Femur (tissue), 1 donor: ENCODE measurements around the gene CYP2F1.
"Not testable (repeated sequence)": the region's sequence is repeated elsewhere in the genome, so short reads cannot be mapped to it uniquely, and the experiment has no call there.

ENCODE experiments used
- DNase-seq: peaks from one replicate; pipeline ENCODE4 v3.0.0-alpha.2; 2017

Gene CYP2F1

DNA sequence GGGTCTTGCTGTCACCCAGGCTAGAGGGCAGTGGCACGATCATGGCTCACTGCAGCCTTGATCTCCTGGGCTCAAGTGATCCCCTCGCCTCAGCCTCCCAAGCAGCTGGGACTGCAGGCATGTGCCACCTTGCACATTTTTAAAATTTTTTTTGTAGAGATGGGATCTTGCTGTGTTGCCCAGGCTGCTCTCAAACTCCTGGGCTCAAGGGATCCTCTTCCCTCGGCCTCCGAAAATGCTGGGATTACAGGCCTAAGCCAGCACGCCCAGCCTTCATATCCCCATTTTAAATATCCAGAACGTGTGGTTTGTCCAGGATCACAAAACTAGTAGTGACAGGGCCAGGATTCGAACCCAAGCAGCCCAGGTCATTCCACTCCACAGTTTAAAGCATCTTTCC is 13.1 kb downstream of the CYP2F1 start:
- not testable (repeated sequence) for DNase-seq

DNA sequence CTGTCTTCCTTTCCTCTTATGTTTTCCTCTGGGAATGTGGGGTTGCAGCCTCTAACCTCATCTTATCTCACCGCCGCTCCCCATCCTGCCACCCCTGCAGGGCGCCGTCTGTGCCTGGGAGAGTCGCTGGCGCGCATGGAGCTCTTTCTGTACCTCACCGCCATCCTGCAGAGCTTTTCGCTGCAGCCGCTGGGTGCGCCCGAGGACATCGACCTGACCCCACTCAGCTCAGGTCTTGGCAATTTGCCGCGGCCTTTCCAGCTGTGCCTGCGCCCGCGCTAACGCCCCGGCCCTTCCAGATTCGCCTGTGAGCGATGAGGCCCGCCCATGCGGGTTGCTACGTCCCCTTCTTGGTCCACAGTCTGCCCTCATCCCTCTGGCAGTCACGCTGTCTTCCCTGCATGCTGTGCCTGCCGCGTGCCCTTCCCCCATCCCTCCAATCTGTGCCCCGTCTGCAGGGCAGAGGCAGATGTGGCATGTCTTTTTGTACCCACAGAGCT is 13.6 kb downstream of the CYP2F1 start:
- DNase-seq = peak; percentile 85

DNA sequence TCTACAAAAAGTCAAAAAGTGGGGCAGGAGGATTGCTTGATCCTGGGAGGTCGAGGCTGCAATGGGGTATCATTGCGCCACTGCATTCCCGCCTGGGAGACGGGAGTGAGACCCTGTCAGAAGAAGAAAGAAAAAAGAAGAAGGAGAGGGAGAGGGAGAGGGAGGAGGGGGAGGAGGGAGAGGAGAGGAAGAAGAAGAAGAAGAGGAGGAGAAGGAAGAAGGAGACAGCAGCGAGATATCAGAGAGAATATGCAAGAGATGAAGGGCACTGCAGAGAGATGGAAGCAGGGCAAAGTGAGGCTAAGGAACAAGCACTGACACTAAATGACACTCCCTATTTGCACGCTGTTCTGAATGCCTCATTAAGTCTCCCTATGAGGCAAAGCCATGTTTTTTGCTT is 14.5 kb downstream of the CYP2F1 start:
- DNase-seq = no peak

DNA sequence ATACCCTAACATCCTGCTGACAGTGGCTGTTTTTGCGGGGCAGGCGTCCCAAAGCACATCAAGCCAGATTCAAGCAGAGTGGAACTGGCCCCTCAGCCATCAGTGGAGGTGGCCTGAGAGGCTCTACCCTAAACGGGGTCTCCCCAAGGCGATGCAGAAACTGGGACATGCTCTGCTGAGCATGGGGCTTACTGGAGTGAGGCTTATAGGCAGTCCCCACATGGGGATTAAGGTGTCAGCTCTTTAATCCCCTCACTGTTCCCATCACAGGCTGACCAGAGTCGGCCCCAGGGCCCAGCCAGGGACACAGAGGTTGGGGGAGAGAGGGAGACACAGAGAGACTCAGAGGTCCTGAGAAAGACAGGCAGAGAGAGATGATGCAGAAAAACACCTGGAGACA is 17.0 kb downstream of the CYP2F1 start:
- DNase-seq = no peak

GRCh38 chr19:41133260-41133659 is 19.0 kb downstream of the CYP2F1 start:
- DNase-seq = no peak

DNA sequence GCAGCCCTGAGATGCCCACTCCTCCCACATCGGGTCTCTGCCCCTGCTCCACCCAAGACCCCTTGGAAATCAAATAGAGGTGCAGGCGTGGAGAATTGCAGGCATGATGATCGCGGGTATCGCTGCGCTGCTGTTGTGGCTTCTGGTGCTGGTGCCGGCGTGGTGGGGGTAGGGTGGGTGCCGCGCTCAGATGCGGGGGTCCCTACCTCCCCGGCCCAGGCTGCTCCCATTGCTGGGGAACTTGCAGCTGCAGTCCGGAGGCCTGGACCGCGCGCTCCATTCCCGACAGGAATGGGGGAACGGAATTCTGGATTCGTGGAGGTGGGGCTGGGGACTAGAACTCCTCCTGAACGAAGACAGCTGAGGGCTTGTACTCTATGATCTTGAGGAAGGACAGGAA is 20.4 kb downstream of the CYP2F1 start:
- no peak for DNase-seq

DNA sequence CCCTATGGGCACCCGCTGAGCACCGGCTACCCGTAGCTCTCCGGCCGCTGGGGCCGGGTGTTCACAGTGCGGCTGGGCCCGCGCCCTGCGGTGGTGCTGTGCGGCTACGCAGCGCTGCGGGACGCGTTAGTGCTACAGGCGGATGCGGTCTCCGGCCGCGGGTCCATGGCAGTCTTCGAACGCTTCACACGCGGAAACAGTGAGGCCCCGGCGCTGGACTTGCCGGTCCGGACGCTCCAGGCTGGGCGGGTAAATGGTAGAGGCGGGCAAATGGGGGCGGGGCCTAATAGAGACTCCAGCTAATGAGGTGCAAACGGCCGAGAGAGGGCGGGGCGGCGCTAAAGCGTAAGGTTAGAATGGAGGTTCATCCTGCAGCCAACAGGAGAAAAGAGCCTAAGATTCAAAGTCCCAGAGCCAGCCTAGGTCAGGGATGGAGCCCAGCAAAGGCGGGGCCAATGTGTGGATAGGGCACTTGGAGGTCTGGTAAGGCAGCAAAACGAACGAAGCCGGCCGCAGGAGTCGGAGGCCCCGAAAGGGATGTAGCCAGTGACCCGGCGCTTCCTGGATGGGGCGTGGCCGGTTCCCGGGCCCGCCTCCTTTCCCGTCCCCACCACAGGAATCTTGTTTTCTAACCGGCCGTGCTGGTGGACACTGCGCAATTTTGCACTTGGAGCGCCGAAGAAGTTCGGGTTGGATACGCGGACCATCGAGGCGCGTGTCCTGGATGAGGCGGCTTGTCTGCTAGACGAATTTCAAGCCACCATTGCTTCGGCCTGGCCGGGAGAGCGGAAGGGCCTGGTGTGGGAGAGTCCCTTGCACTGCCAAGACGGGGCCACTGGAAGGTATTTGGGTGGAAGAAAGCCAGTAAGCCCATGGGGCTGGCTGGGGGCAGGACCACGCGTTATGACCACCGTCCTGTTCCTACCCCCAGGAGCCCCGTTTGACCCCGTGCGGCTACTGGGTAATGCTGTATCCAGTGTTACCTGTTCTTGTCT is 21.5 kb downstream of the CYP2F1 start:
- DNase-seq = peak; percentile 78

DNA sequence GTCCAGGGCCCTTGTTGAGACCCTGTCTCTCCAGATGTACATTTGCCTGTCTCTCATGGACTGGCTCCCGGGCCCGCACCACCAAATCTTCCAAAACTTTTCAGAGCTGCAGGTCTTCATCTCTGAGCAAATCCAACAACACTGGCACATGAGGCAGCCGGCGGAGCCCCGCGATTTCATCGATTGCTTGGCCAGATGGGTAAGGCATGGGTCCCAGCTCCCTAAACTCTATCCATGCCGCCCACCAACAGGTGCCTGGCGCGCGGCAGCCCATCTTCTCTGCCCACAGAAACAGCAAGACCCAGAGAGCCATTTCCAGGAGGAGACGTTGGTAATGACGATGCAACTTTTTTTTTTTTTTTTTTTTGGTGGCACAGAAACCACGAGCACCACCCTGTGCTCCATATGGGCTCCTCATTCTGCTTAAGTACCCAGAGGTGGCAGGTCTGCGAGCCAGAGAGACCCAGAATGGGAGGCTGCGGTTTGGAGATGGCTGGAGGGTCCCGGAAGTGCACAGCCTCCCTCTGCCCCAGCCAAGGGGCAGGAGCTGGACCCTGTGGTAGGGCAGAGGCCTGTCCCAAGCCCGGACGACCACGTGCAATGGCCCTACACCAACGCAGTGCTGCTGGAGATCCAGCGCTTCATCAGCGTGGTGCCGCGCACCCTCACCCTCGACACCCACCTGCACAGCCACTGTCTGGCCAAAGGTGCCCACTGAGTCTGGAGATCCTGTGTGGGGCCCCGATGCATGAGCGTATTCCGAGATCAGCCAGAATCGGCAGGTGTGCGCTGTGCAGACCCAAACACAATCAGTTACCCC is 22.6 kb downstream of the CYP2F1 start:
- no peak for DNase-seq

GRCh38 chr19:41144403-41144802 is 30.2 kb downstream of the CYP2F1 start:
- DNase-seq = peak; percentile 65

- DNase-seq = no peak
These were observed 35.6 kb downstream of the CYP2F1 start for GRCh38 chr19:41149831-41150230.

DNA sequence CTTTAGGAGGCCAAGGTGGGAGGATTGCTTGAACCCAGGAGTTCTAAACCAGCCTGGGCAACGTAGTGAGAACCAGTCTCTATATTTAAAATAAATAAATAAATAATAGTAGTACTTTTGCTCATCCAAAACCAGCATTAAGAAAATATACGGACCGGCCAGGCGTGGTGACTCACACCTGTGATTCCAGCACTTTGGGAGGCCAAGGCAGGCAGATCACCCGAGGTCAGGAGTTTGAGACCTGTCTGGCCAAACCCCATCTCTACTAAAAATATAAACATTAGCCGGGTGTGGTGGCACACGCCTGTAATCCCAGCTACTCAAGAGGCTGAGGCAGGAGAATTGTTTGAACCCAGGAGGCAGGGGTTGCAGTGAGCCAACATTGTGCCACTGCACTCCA is 36.8 kb downstream of the CYP2F1 start:
- DNase-seq = not testable (repeated sequence)

- DNase-seq = no peak
These were observed 39.8 kb downstream of the CYP2F1 start for GRCh38 chr19:41154060-41154459.

GRCh38 chr19:41156207-41156606 is 42.0 kb downstream of the CYP2F1 start:
- DNase-seq = no peak

DNA sequence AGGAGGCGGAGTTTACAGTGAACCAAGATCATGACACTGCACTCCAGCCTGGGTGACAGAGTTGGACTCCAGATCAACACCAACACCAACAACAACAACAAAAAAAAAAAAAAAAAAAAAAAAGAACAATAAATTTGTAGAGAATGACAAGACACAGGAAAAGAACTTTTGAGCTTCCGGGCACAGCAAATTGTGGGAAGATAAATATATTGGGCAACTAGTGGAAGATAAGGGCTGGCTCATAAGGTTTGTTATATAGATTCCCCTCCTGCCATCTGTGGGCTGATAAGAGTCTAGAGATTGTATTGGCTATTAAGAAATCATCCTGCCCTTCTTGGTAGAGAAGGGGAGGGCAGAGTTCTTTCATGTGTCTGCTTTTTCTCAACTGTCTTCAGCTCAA is 45.6 kb downstream of the CYP2F1 start:
- no peak for DNase-seq

GRCh38 chr19:41161903-41162302 is 47.7 kb downstream of the CYP2F1 start:
- no peak for DNase-seq

DNA sequence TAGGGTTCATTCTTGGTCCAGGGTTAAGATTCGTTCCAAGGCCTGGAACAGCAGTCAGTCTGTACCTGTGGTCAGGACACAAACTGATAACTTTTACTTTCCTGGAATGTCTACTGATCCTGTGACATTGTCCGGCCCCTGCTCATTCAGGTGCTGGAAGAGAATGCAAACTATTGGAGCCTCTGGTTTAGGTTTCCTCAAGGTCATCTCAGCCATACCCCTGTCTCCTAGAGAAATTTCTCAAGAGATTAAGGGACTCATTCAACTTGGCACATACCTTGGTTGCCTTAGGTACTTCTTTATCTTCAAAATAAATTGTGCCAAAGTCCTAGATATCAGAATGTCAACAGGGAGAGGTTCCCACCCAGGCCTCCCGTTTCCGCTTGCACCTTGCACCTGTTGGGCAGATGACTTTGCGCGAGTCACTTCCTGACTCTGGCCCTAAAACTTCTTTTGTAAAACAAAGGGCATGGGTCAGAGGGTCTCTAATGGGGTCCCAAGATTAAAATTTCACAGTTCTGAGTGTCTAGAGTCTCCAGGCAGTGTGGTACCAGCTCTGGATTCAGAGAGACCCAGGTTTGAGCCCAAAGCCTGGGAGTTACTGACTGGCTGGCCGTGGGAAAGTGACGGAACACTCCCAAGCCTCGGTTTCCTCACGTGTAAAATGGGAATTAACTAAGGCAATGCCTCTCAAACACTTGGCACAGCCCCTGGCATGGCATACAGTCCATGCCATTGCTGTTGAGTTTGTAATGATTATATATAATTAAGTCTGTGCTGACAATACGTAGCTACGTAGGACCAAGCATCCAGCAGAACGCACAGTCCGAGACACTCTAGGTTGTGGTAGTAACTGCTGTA is 52.9 kb downstream of the CYP2F1 start:
- no peak for DNase-seq

DNA sequence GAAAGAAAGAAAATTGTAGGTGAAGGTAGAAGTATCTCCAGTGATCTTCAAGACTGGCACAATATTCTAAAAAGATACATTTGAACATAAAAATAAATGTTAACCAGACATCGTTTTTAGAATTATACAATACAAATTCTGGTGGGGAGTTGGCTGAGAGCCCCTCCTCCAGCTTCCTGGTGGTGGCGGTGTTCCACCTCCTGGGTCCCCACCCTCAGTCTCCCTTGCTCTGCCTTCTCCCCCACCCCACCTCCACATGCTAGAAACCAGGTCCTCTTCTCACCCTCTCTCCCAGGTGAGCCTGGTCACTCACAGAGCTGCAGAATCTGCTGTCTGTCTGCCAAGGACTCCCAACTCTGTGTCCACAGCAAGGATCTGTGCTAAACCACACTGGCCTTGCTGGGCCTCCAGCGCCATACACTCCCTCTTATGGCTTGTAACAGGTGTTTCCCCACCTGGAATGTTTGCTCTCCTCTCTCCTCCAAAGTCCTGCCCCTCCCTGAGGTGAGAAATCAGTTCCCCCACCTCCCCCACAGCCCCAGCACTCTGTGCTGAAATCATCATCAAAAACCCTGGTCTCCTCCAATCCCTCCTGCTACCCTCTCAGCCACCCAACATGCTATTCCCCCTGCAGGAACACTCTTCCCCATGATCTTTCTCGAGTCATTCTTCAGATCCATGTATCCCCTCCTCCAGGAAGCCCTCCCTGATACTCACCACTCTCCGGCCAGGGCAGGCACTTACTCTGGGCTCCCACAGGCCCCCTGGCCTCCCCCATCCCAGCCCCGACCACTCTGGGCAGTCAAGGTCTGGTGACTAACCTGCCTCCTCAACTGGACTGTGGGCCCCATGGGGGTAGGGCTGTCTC is 58.3 kb downstream of the CYP2F1 start:
- no peak for DNase-seq

- DNase-seq = no peak
These were observed 60.2 kb downstream of the CYP2F1 start for GRCh38 chr19:41174297-41174928.

- DNase-seq = peak; percentile 49
These were observed 61.9 kb downstream of the CYP2F1 start for GRCh38 chr19:41175801-41176777.
